ENCODE data around the gene LHPP.
A peak's percentile ranks its signal among the peaks of the same experiment; 100 is the strongest.

DNA sequence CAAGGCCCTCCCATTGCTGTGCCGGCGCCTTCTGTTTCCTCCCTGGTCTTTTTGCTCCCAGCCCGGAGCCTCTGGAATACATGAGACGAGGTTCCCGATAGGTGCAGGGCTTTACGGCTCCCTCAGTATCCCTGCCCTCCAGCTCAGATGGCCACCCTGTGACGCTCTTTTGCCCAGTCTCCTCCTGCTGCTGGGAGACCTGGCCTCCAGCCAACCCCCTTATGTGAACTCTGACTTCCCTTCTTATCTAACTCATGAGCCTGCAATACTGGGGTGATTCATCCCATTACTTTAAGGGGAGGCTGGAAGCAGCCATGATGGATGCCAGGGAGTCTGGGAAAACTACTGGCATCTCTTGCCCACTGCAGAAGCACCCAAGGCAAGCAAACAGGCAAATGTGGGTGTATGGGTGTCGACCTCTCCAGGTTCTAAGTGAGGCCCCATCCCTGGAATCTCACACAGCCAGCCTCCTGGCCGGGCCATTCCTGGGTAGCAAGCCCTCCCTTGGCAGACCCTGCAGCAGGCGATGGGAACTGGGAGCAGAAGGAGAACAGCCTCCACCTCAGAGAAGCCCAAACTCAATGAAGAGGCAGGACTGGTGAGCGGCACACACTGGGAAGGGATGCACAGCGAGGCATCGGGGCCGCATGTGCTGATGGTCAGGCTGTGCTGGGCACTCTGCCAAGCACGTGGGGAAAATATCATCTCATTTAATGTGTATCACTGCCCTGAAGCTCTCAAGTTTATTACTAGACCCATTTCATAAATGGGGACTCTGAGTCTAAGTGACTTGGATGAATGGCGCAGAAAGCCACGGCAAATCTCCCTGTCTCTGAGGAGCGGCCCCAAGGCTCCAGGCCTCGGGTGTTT lies 185.1 kb downstream of the LHPP start:
- TF ChIP-seq EP300 (IDR thresholded peaks at IDR 0.05) (peak in 1 of 4 donors; percentile 11), POLR2AphosphoS5 (IDR thresholded peaks at IDR 0.05) (peak; percentile 40 to 58)
- TF ChIP-seq, protein P1, sequence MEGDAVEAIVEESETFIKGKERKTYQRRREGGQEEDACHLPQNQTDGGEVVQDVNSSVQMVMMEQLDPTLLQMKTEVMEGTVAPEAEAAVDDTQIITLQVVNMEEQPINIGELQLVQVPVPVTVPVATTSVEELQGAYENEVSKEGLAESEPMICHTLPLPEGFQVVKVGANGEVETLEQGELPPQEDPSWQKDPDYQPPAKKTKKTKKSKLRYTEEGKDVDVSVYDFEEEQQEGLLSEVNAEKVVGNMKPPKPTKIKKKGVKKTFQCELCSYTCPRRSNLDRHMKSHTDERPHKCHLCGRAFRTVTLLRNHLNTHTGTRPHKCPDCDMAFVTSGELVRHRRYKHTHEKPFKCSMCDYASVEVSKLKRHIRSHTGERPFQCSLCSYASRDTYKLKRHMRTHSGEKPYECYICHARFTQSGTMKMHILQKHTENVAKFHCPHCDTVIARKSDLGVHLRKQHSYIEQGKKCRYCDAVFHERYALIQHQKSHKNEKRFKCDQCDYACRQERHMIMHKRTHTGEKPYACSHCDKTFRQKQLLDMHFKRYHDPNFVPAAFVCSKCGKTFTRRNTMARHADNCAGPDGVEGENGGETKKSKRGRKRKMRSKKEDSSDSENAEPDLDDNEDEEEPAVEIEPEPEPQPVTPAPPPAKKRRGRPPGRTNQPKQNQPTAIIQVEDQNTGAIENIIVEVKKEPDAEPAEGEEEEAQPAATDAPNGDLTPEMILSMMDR (IDR thresholded peaks at IDR 0.05), result no peak
